C4-2B (cell line): ENCODE data around the gene BABAM2.

Experiments
- H3K27ac ChIP-seq: fragments of 450-650 bp; 2 replicates; pipeline ENCODE4 v1.5.1; 2017
- CTCF ChIP-seq: fragments of 450-650 bp; conservative IDR thresholded peaks from 2 replicates; pipeline ENCODE4 v1.5.1; 2017; ENCODE audit warnings: mild to moderate bottlenecking
- ZFX ChIP-seq: fragments of 450-650 bp; IDR thresholded peaks from 2 replicates; pipeline ENCODE4 v1.6.1; 2017

The BABAM2 gene

GRCh38 chr2:27884601-27885000, 5.9 kb upstream of the BABAM2 start:
- H3K27ac ChIP-seq: no peak overlapping the region
- TF ChIP-seq ZFX (no peak), CTCF (no peak)

GRCh38 chr2:27885234-27885633, 5.3 kb upstream of the BABAM2 start:
- TF ChIP-seq CTCF: no peak
- TF ChIP-seq ZFX: no peak

GRCh38 chr2:27885661-27886060, 4.9 kb upstream of the BABAM2 start:
- no peak for TF ChIP-seq CTCF
- no peak for TF ChIP-seq ZFX
- no peak overlapping the region for H3K27ac ChIP-seq

More at GRCh38 chr2:27885234-27885633, 5.3 kb upstream of the BABAM2 start:
- no peak overlapping the region for H3K27ac ChIP-seq

- TF ChIP-seq ZFX (no peak), CTCF (no peak)
- no peak overlapping the region for H3K27ac ChIP-seq
Measured at GRCh38 chr2:27886322-27886721, 4.2 kb upstream of the BABAM2 start.

- no peak for TF ChIP-seq ZFX
- TF ChIP-seq CTCF: no peak
Measured at GRCh38 chr2:27887111-27887510, 3.4 kb upstream of the BABAM2 start.

GRCh38 chr2:27887830-27888229, 2.7 kb upstream of the BABAM2 start:
- TF ChIP-seq ZFX: no peak
- TF ChIP-seq CTCF: no peak
- H3K27ac ChIP-seq: no peak overlapping the region

More at GRCh38 chr2:27887111-27887510, 3.4 kb upstream of the BABAM2 start:
- no peak overlapping the region for H3K27ac ChIP-seq

GRCh38 chr2:27888790-27889189, 1.7 kb upstream of the BABAM2 start:
- TF ChIP-seq CTCF (no peak), ZFX (no peak)
- H3K27ac ChIP-seq: no peak overlapping the region
